T-cell (primary cell): ENCODE measurements around the gene JMJD6. TPM values are rescaled to one million over a fixed set of nuclear protein-coding genes. Genes with fewer than 3 reads are reported as not detected.
"Not testable (repeated sequence)": the region's sequence is repeated elsewhere in the genome, so short reads cannot be mapped to it uniquely, and the experiment has no call there.

Source experiments
- ATAC-seq, 4 experiments: fragments of 200-7000 bp in 3 of 4; fragments of 150-1000 bp in 1 of 4; cut with Tn5 transposase; replicated peaks in 1 of 4; 1 replicate in 3 of 4; 2 replicates in 1 of 4; pipeline ENCODE4 v1.10.0; 2021; ENCODE audit warnings: moderate library complexity in 3 of 4, mild to moderate bottlenecking in 2 of 4, moderate number of reproducible peaks in 1 of 4
- CTCF ChIA-PET, 2 donors: fragments of 300-600 bp; sonication (Branson Sonifier 250); formaldehyde crosslinking; loops; one replicate each; lab custom pipeline; 2022; ENCODE audit warnings: antibody characterized with exemption in 2 of 2; lab: Charles Lee
- POLR2A ChIA-PET, 2 donors: fragments of 300-600 bp; sonication (Branson Sonifier 250); formaldehyde crosslinking; loops; one replicate each; lab custom pipeline; 2022; ENCODE audit warnings: antibody characterized with exemption in 2 of 2; lab: Charles Lee
- DNase-seq, 35 experiments: peaks; one replicate each; pipeline versions ENCODE4 v3.0.0 to v3.0.0-alpha.2; 2013 to 2023
- H3K27ac ChIP-seq: one replicate; pipeline ENCODE4 v1.5.1; 2013; ENCODE audit warnings: low read length
- H3K27me3 ChIP-seq, 2 experiments: replicated peaks in 1 of 2; 1 replicate in 1 of 2; 2 replicates in 1 of 2; pipeline versions ENCODE4 v1.6.1 to v1.7.0; 2013; ENCODE audit warnings: low read length in 1 of 2, mixed read lengths in 1 of 2; ENCODE audit not compliant: control insufficient read depth in 2 of 2, insufficient read depth in 2 of 2; ENCODE audit errors: extremely low read depth in 1 of 2
- H3K36me3 ChIP-seq, 2 donors: 1 replicate in 1 of 2; 2 replicates in 1 of 2; pipeline versions ENCODE4 v1.6.1 to v1.7.0; 2013; ENCODE audit warnings: low read length in 1 of 2; ENCODE audit not compliant: control insufficient read depth in 2 of 2, insufficient read depth in 1 of 2; ENCODE audit errors: extremely low read depth in 1 of 2
- H3K4me1 ChIP-seq, 2 experiments: 1 replicate in 1 of 2; 2 replicates in 1 of 2; pipeline versions ENCODE4 v1.6.1 to v1.7.0; 2013; ENCODE audit warnings: low read length in 2 of 2, mixed read lengths in 1 of 2; ENCODE audit not compliant: insufficient read depth in 2 of 2, control insufficient read depth in 1 of 2; ENCODE audit errors: extremely low read depth in 1 of 2
- H3K4me3 ChIP-seq, 2 donors: 1 replicate in 1 of 2; 2 replicates in 1 of 2; pipeline versions ENCODE4 v1.5.1 to v1.7.0; 2013; ENCODE audit warnings: mild to moderate bottlenecking in 2 of 2, low read length in 1 of 2, moderate library complexity in 1 of 2; ENCODE audit not compliant: control insufficient read depth in 1 of 2; ENCODE audit errors: extremely low read depth in 1 of 2
- H3K9me3 ChIP-seq: 2 replicates; pipeline ENCODE4 v1.7.0; 2013
- H3K27ac Mint-ChIP-seq, 2 donors: one replicate each; pipeline ENCODE4 v1.8.0; 2020 to 2021; ENCODE audit warnings: mild to moderate bottlenecking in 2 of 2, mixed read lengths in 2 of 2
- H3K27me3 Mint-ChIP-seq, 2 donors: one replicate each; pipeline ENCODE4 v1.8.0; 2021 to 2022; ENCODE audit warnings: mixed read lengths in 2 of 2
- H3K36me3 Mint-ChIP-seq: one replicate; pipeline ENCODE4 v1.8.0; 2021; ENCODE audit warnings: mixed read lengths
- H3K4me1 Mint-ChIP-seq, 3 donors: one replicate each; pipeline ENCODE4 v1.8.0; 2020 to 2022; ENCODE audit warnings: mixed read lengths in 3 of 3, mild to moderate bottlenecking in 1 of 3
- H3K4me3 Mint-ChIP-seq, 3 donors: one replicate each; pipeline ENCODE4 v1.8.0; 2020 to 2022; ENCODE audit warnings: mild to moderate bottlenecking in 3 of 3, mixed read lengths in 3 of 3, moderate library complexity in 3 of 3
- H3K9me3 Mint-ChIP-seq, 3 donors: one replicate each; pipeline ENCODE4 v1.8.0; 2020 to 2022; ENCODE audit warnings: mixed read lengths in 3 of 3
- WGBS: methylation state at CpG from one replicate; pipeline ENCODE4 v1.1.5; 2013; ENCODE audit warnings: missing lambda C conversion rate; ENCODE audit not compliant: insufficient coverage; 5-methylcytosine and 5-hydroxymethylcytosine counted together
- total RNA-seq, 35 experiments: library from RNA in 6 of 35; stranded (reverse) in 6 of 35; fragments of 120-200 nt in 1 of 35; gene quantifications; one replicate each; pipeline versions ENCODE4 v1.2.1 to v1.2.4 and lab custom pipeline; 2013 to 2026

The JMJD6 gene
- total RNA-seq, 5 donors from 2014 or later (not counting 1 experiment from before 2014, with no cell fraction given): 48.7 to 155 (median 56.6) TPM

GRCh38 chr17:76727745-76728456 lies 1.5 kb upstream of the JMJD6 start:
- ChIA-PET CTCF (interaction anchor here (0.6 to 2.3 kb wide), 11 partner anchors 10 to 401 kb away, joined by 3 to 7 read pairs (median 4); partner anchors contain the start of genes MFSD11 (in 1 of the 2) and SRSF2 (in 1 of the 2)), POLR2A (interaction anchor here (0.6 to 1.5 kb wide), 9 partner anchors 9 to 418 kb away, joined by 3 to 13 read pairs (median 6); partner anchors contain the start of gene SRSF2 (in 1 of the 2))
- 13% methylated on average over 14 of the region's 18 CpGs for WGBS
- Histone ChIP-seq H3K4me1 (peaks cover 25 to 77% of the 10 kb centered on the region in 2 experiments), H3K9me3 (no peaks in the 10 kb centered on the region), H3K4me3 (peak overlapping the region; percentile 88 to 90), H3K36me3 (peaks cover 8 to 41% of the 10 kb centered on the region in 2 donors), H3K27ac (peak overlapping the region; percentile 98), H3K27me3 (no peaks in the 10 kb centered on the region)
- Mint-ChIP-seq H3K27me3 (no peaks in the 10 kb centered on the region), H3K27ac (peak overlapping the region; percentile 96 to 98), H3K36me3 (peaks cover 25% of the 10 kb centered on the region), H3K4me1 (peaks cover 63 to 76% (median 67%) of the 10 kb centered on the region in 3 donors), H3K9me3 (no peaks in the 10 kb centered on the region), H3K4me3 (peak overlapping the region; percentile 89 to 96 (median 93))
- ATAC-seq (no peak), DNase-seq (peak in 3 of 35 experiments; percentile 14 to 58 (median 33))

DNA sequence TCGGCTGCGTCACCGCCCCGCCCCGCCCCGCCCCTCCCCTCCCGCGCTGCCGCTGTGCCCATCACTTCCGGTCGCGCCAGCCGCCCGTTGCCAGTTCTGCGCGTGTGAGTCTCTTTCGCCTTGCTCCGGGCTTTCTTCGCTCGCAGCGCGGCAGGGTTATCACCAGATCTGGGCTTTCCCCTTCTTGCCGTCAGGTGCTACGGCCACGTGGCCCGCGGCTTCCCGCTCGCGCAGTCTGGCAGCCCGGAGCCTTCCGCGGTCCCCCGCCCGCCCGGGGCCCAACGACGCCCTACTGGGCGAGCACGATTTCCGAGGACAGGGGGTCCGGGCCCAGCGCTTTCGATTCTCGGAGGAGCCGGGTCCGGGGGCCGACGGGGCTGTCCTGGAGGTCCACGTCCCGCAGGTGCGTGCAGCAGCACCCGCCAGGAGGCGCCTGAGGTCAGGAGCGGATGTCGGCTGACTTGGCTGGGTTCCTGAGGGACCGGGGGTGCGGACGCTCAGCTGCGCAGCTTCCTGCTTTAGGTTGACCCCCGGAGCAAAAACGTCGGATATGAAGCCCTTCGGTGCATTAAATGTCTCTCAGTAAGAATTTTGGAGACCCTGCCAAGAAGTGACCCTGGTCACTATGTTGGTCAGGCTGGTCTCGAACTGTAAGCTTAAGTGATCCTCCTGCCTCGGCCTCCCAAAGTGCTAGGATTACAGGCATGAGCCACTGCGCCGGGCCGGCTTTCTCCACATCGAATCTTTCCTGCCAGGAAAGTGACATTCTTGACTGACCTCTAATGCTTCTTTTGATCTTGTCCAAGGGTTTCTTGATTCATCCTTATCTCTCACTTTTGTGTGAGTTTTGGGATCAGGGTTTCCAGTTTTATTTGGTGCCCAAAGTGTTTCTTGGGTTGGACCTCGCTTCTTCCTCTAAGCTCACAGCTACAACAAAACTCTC lies 641 bp upstream of the JMJD6 start, which contains the start of gene METTL23:
Gene METTL23, plus strand, starts transcription at position 64 of the 943 bp plus-strand sequence. CDS start 2,872 bp downstream, outside the sequence.
- no peaks in the 10 kb centered on the region for H3K27me3 Mint-ChIP-seq
- H3K36me3 Mint-ChIP-seq: peaks cover 33% of the 10 kb centered on the region
- Histone ChIP-seq H3K4me3 (peak within 1 kb of the TSS; percentile 88 to 90), H3K27me3 (no peaks in the 10 kb centered on the region), H3K27ac (peak within 1 kb of the TSS; percentile 98), H3K9me3 (no peaks in the 10 kb centered on the region), H3K36me3 (peaks cover 12 to 39% of the 10 kb centered on the region in 2 donors), H3K4me1 (peaks cover 23 to 75% of the 10 kb centered on the region in 2 experiments)
- ChIA-PET POLR2A (interaction anchor here (0.6 to 2.7 kb wide), 9 partner anchors 8 to 123 kb away, joined by 3 to 25 read pairs (median 7); partner anchors contain the start of genes MFSD11 (in 1 of the 2) and SRSF2 (in 1 of the 2)), CTCF (interaction anchor here in 1 of 2 donors (0.7 to 2.3 kb wide), 5 partner anchors 10 to 402 kb away, joined by 4 to 7 read pairs (median 4); partner anchors contain the start of genes MFSD11 and SRSF2)
- H3K9me3 Mint-ChIP-seq: no peaks in the 10 kb centered on the region
- H3K4me3 Mint-ChIP-seq: peak within 1 kb of the TSS; percentile 89 to 96 (median 93)
- peaks cover 57 to 70% (median 62%) of the 10 kb centered on the region in 3 donors for H3K4me1 Mint-ChIP-seq
- peak; percentile 62 to 73 (median 64) for ATAC-seq
- under 1% methylated on average over 63 of the region's 71 CpGs for WGBS
- peak in 33 of 35 experiments; percentile 62 to 95 (median 90) for DNase-seq
- H3K27ac Mint-ChIP-seq: peak within 1 kb of the TSS; percentile 96 to 98

- POLR2A ChIA-PET: interaction anchor here (0.7 to 2.7 kb wide), 6 partner anchors 9 to 682 kb away, joined by 3 to 25 read pairs (median 6); partner anchors contain the start of gene MFSD11 (in 1 of the 2)
- Mint-ChIP-seq H3K36me3 (peaks cover 37% of the 10 kb centered on the region), H3K4me1 (peaks cover 55 to 71% (median 60%) of the 10 kb centered on the region in 3 donors), H3K4me3 (peak overlapping the region; percentile 89 to 96 (median 93)), H3K27ac (peak overlapping the region; percentile 84 to 92), H3K9me3 (no peaks in the 10 kb centered on the region), H3K27me3 (no peaks in the 10 kb centered on the region)
- Histone ChIP-seq H3K27me3 (no peaks in the 10 kb centered on the region), H3K9me3 (no peaks in the 10 kb centered on the region), H3K4me1 (peaks cover 23 to 66% of the 10 kb centered on the region in 2 experiments), H3K36me3 (peaks cover 17 to 42% of the 10 kb centered on the region in 2 donors), H3K27ac (peak overlapping the region; percentile 98), H3K4me3 (peak overlapping the region; percentile 77 to 88)
- peak; percentile 22 to 32 (median 24) for ATAC-seq
- peak; percentile 37 to 79 (median 61) for DNase-seq
- 4% methylated on average over 37 of the region's 38 CpGs for WGBS
- CTCF ChIA-PET: interaction anchor here (0.6 to 2.3 kb wide), 5 partner anchors 9 to 1985 kb away, joined by 4 to 9 read pairs (median 7); partner anchors contain the start of genes MFSD11 (in 1 of the 2) and SRSF2 (in 1 of the 2)
Measured at GRCh38 chr17:76725580-76726230, 701 bp downstream of the JMJD6 start.

DNA sequence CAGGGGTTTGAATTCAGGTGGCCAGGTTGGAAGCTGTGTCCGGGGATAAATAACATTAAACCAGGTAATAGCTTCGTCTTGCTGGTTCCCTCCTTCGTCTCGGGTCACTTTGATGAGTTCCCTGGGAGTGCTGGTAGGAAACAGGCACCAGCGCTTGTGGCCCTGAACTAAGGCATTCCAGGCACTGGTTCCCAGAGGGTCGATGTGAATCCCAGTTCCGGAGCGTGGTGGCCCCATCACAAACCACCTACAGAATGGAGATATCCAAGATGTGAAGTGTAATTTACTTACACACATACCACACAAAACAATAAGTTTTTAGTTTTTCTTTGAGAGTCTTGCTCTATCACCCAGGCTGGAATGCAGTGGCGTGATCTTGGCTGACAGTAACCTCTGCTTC lies 2.6 kb downstream of the JMJD6 start:
- Histone ChIP-seq H3K27me3 (no peaks in the 10 kb centered on the region), H3K4me1 (peaks cover 14 to 49% of the 10 kb centered on the region in 2 experiments), H3K36me3 (peaks cover 11 to 54% of the 10 kb centered on the region in 2 donors), H3K27ac (no peak overlapping the region), H3K4me3 (no peak overlapping the region), H3K9me3 (no peaks in the 10 kb centered on the region)
- no peaks in the 10 kb centered on the region for H3K9me3 Mint-ChIP-seq
- ATAC-seq (no peak), DNase-seq (no peak)
- ChIA-PET POLR2A (no interaction called here), CTCF (interaction anchor here in 1 of 2 donors (0.6 to 2.1 kb wide), 2 partner anchors 10 to 199 kb away, joined by 3 to 7 read pairs; no protein-coding TSS in a partner anchor)
- peak overlapping the region in 1 of 3 donors; percentile 89 for H3K4me3 Mint-ChIP-seq
- H3K36me3 Mint-ChIP-seq: peaks cover 50% of the 10 kb centered on the region
- no peak overlapping the region for H3K27ac Mint-ChIP-seq
- H3K4me1 Mint-ChIP-seq: peaks cover 46 to 60% (median 51%) of the 10 kb centered on the region in 3 donors
- 96% methylated on average over 5 of the region's 9 CpGs for whole genome bisulfite sequencing
- no peaks in the 10 kb centered on the region for H3K27me3 Mint-ChIP-seq

DNA sequence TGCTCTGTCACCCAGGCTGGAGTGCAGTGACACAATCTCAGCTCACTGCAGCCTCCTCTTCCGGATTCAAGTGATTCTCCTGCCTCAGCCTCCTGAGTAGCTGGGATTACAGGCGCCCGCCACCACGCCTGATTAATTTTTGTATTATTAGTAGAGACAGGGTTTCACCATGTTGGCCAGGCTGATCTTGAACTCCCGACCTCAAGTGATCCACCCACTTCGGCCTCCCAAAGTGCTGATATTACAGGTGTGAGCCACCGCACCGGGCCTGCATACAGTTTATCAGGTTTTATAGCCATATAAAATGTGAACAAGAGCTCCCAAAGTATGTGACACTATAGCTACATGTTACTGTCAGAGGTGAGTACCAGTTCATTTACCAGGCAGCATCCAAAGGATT lies 3.4 kb downstream of the JMJD6 start:
- H3K4me3 ChIP-seq, H3K27ac Mint-ChIP-seq, DNase-seq, H3K27ac ChIP-seq, H3K9me3 ChIP-seq, H3K9me3 Mint-ChIP-seq, H3K27me3 ChIP-seq, H3K27me3 Mint-ChIP-seq, ATAC-seq: not testable (repeated sequence)
- peaks cover 9 to 41% of the 10 kb centered on the region in 2 experiments for H3K4me1 ChIP-seq
- POLR2A ChIA-PET: interaction anchor here (0.6 to 0.7 kb wide), 2 partner anchors 30 to 602 kb away, joined by 3 to 6 read pairs; no protein-coding TSS in a partner anchor
- CTCF ChIA-PET: interaction anchor here in 1 of 2 donors (2.1 kb wide), 1 partner anchor 9 kb away, joined by 7 read pairs; no protein-coding TSS in a partner anchor
- peak overlapping the region in 1 of 3 donors; percentile 9 for H3K4me3 Mint-ChIP-seq
- WGBS: 94% methylated on average over 2 of the region's 8 CpGs
- peaks cover 13 to 62% of the 10 kb centered on the region in 2 donors for H3K36me3 ChIP-seq
- peaks cover 38 to 54% (median 46%) of the 10 kb centered on the region in 3 donors for H3K4me1 Mint-ChIP-seq
- H3K36me3 Mint-ChIP-seq: peaks cover 54% of the 10 kb centered on the region
